GM19397 (cell line): ENCODE results near the gene KCNH4.
"Not testable (repeated sequence)": the region's sequence is repeated elsewhere in the genome, so short reads cannot be mapped to it uniquely, and the experiment has no call there.

ENCODE experiments used
- ATAC-seq: cut with Tn5 transposase; IDR thresholded peaks from one replicate; pipeline ENCODE4 v1.9.1; 2021; ENCODE audit warnings: mild to moderate bottlenecking, moderate library complexity; ENCODE audit not compliant: unreplicated experiment

Gene KCNH4

GRCh38 chr17:42180922-42181850 lies at the start of gene KCNH4:
Gene KCNH4, minus strand, starts transcription at chr17:42181142. Its CDS starts 197 bp downstream, at chr17:42180945.
- ATAC-seq: peak; percentile 41

- ATAC-seq: no peak
Observed at GRCh38 chr17:42230225-42230624, 49.3 kb upstream of the KCNH4 start.

- ATAC-seq: no peak
Observed at GRCh38 chr17:42227849-42228700, 47.1 kb upstream of the KCNH4 start.

- ATAC-seq: no peak
Observed at GRCh38 chr17:42225646-42226045, 44.7 kb upstream of the KCNH4 start.

GRCh38 chr17:42224651-42225050 lies 43.7 kb upstream of the KCNH4 start:
- no peak for ATAC-seq

GRCh38 chr17:42221886-42222745 lies 41.2 kb upstream of the KCNH4 start:
- ATAC-seq: no peak

GRCh38 chr17:42219280-42219679 lies 38.3 kb upstream of the KCNH4 start:
- not testable (repeated sequence) for ATAC-seq

GRCh38 chr17:42214156-42214555 lies 33.2 kb upstream of the KCNH4 start:
- ATAC-seq: no peak

- no peak for ATAC-seq
Observed at GRCh38 chr17:42212382-42212781, 31.4 kb upstream of the KCNH4 start.

- not testable (repeated sequence) for ATAC-seq
Observed at GRCh38 chr17:42211921-42212341, 31.0 kb upstream of the KCNH4 start.

- ATAC-seq: no peak
Observed at GRCh38 chr17:42210046-42210445, 29.1 kb upstream of the KCNH4 start.

GRCh38 chr17:42206153-42206612 lies 25.2 kb upstream of the KCNH4 start:
- not testable (repeated sequence) for ATAC-seq

- ATAC-seq: no peak
Observed at GRCh38 chr17:42203354-42203753, 22.4 kb upstream of the KCNH4 start.

GRCh38 chr17:42202696-42203095 lies 21.8 kb upstream of the KCNH4 start:
- ATAC-seq: no peak

- no peak for ATAC-seq
Observed at GRCh38 chr17:42202159-42202558, 21.2 kb upstream of the KCNH4 start.

- no peak for ATAC-seq
Observed at GRCh38 chr17:42201458-42201772, 20.5 kb upstream of the KCNH4 start.

- no peak for ATAC-seq
Observed at GRCh38 chr17:42200706-42201457, 19.9 kb upstream of the KCNH4 start.

GRCh38 chr17:42199416-42200011 lies 18.6 kb upstream of the KCNH4 start:
- ATAC-seq: no peak

GRCh38 chr17:42198897-42199296 lies 18.0 kb upstream of the KCNH4 start:
- ATAC-seq: no peak
